Loucy (cell line): ENCODE results near the gene SF3B2.

Experiments
- CTCF ChIP-seq: fragments of 200-600 bp; sonication (generic); conservative IDR thresholded peaks from 2 replicates; pipeline ENCODE4 v1.5.1; 2014; ENCODE audit warnings: mild to moderate bottlenecking, antibody characterized with exemption, low read length
- EZH2phosphoT487 ChIP-seq: fragments of 200-600 bp; IDR thresholded peaks from 2 replicates; pipeline ENCODE4 v1.6.1; 2018; ENCODE audit warnings: antibody characterized with exemption, mild to moderate bottlenecking, moderate library complexity, borderline replicate concordance

DNA sequence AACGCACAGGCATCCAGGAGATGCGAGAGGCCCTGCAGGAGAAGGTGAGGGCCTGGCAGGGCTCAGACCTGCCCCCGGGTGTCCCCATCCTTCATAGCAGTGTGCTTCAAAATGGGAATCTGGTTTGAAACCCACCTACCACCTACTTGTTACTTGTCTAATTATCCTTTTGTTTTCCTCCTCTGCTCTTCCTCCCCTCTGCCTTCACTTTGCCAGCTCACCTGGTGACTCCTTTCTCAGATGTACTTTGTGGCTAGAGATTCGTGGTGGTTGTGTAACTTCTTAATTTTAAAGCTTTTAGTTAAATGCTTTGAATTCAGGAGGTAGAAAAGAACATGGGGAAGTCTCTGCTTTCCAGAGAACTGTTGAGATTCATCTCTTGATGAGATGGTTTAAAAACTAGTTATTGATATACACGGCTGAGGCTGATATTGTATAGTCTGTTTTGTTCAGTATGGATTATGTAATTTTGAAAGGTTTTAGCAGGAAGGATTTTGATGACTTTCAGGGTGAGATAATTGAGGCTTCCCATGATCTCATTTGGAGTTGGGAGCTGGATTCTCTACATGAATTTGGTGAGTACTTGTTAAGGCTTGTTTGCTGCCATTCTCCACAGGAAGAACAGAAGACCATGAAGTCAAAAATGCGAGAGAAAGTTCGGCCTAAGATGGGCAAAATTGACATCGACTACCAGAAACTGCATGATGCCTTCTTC, 8.0 kb downstream of the SF3B2 start:
- TF ChIP-seq CTCF: no peak
- TF ChIP-seq EZH2phosphoT487: no peak
